GM23338 (cell line): Measurements from ENCODE around the gene MBD1. TPM values are rescaled to one million over a fixed set of nuclear protein-coding genes. Genes with fewer than 3 reads are reported as not detected.

ENCODE experiments used
- ATAC-seq: fragments of 200-7000 bp; cut with Tn5 transposase; 3 replicates; pipeline ENCODE4 v1.9.1; 2020
- DNase-seq: peaks from one replicate; pipeline ENCODE4 v3.0.0-alpha.2; 2015; ENCODE audit warnings: low spot score
- H2AFZ ChIP-seq: fragments of 200-600 bp; sonication (generic); 2 replicates; pipeline ENCODE4 v1.8.0; 2016; ENCODE audit warnings: antibody characterized with exemption, mild to moderate bottlenecking, moderate library complexity
- H3F3A ChIP-seq: fragments of 200-600 bp; sonication (generic); replicated peaks from 2 replicates; pipeline ENCODE4 v1.8.0; 2017; ENCODE audit warnings: antibody characterized with exemption, mixed run types, low read depth
- H3K27ac ChIP-seq: fragments of 200-600 bp; sonication (generic); 2 replicates; pipeline ENCODE4 v1.6.1; 2016; ENCODE audit warnings: low read depth
- H3K27me3 ChIP-seq: fragments of 200-600 bp; sonication (generic); 2 replicates; pipeline ENCODE4 v1.8.0; 2016; ENCODE audit warnings: mild to moderate bottlenecking, mixed run types, moderate library complexity; ENCODE audit not compliant: insufficient read depth
- H3K36me3 ChIP-seq: fragments of 200-600 bp; sonication (generic); 2 replicates; pipeline ENCODE4 v1.8.0; 2016; ENCODE audit warnings: mild to moderate bottlenecking; ENCODE audit not compliant: insufficient read depth
- H3K4me1 ChIP-seq: fragments of 200-600 bp; sonication (generic); 2 replicates; pipeline ENCODE4 v1.8.0; 2016; ENCODE audit warnings: mild to moderate bottlenecking, moderate library complexity; ENCODE audit not compliant: insufficient read depth
- H3K4me2 ChIP-seq: fragments of 200-600 bp; sonication (generic); 2 replicates; pipeline ENCODE4 v1.7.1; 2017; ENCODE audit warnings: mixed run types
- H3K4me3 ChIP-seq: fragments of 200-600 bp; sonication (generic); 2 replicates; pipeline ENCODE4 v1.6.1; 2016; ENCODE audit warnings: mixed run types
- H3K79me2 ChIP-seq: fragments of 200-600 bp; sonication (generic); replicated peaks from 2 replicates; pipeline ENCODE4 v1.8.0; 2017; ENCODE audit warnings: mild to moderate bottlenecking; ENCODE audit not compliant: insufficient read depth
- H3K9me2 ChIP-seq: fragments of 200-600 bp; sonication (generic); 2 replicates; pipeline ENCODE4 v1.8.0; 2017; ENCODE audit not compliant: insufficient read depth
- H4K20me1 ChIP-seq: fragments of 200-600 bp; sonication (generic); replicated peaks from 2 replicates; pipeline ENCODE4 v1.8.0; 2017; ENCODE audit warnings: mild to moderate bottlenecking; ENCODE audit not compliant: insufficient read depth
- H3K27ac Mint-ChIP-seq: 2 replicates; pipeline ENCODE4 v1.8.0; 2020; ENCODE audit warnings: inconsistent platforms, mild to moderate bottlenecking, moderate library complexity, mixed read lengths
- H3K27me3 Mint-ChIP-seq: 3 replicates; pipeline ENCODE4 v1.8.0; 2022; ENCODE audit warnings: low read depth, mild to moderate bottlenecking, moderate library complexity, mixed read lengths, inconsistent platforms; ENCODE audit not compliant: insufficient read depth, poor library complexity
- H3K36me3 Mint-ChIP-seq: 3 replicates; pipeline ENCODE4 v1.8.0; 2021; ENCODE audit warnings: low read depth, mild to moderate bottlenecking, inconsistent platforms, moderate library complexity, mixed read lengths
- H3K4me1 Mint-ChIP-seq: 3 replicates; pipeline ENCODE4 v1.8.0; 2020; ENCODE audit warnings: mild to moderate bottlenecking, inconsistent platforms, mixed read lengths
- H3K4me3 Mint-ChIP-seq: 3 replicates; pipeline ENCODE4 v1.8.0; 2021; ENCODE audit warnings: moderate library complexity, mild to moderate bottlenecking, inconsistent platforms, mixed read lengths
- H3K9me3 Mint-ChIP-seq: 3 replicates; pipeline ENCODE4 v1.8.0; 2020; ENCODE audit warnings: moderate library complexity, mild to moderate bottlenecking, inconsistent platforms, mixed read lengths
- CREB1 ChIP-seq: fragments of 250-450 bp; sonication (Bioruptor Pico); IDR thresholded peaks from 2 replicates; pipeline ENCODE4 v1.5.0; 2020; ENCODE audit warnings: low read depth, mild to moderate bottlenecking, moderate library complexity
- CTCF ChIP-seq, 2 experiments: fragments of 200-600 bp in 1 of 2; sonication (generic) in 1 of 2; conservative IDR thresholded peaks; 2 replicates each; pipeline versions ENCODE4 v1.5.1 to v1.6.1; 2016 to 2017; ENCODE audit warnings: antibody characterized with exemption in 2 of 2, low read depth in 2 of 2, mild to moderate bottlenecking in 2 of 2, moderate library complexity in 1 of 2
- EZH2phosphoT487 ChIP-seq: fragments of 200-600 bp; sonication (generic); IDR thresholded peaks from one replicate; pipeline ENCODE4 v1.8.1; 2018; ENCODE audit warnings: antibody characterized with exemption; ENCODE audit not compliant: unreplicated experiment
- JUNB ChIP-seq: IDR thresholded peaks from one replicate; pipeline ENCODE4 v1.6.1; 2016; ENCODE audit warnings: antibody characterized with exemption; ENCODE audit not compliant: unreplicated experiment
- POLR2AphosphoS5 ChIP-seq: IDR thresholded peaks from 2 replicates; pipeline ENCODE4 v1.6.1; 2016; ENCODE audit warnings: antibody characterized with exemption, low read depth
- STAT1 ChIP-seq: IDR thresholded peaks from one replicate; pipeline ENCODE4 v1.6.1; 2016; ENCODE audit warnings: antibody characterized with exemption; ENCODE audit not compliant: unreplicated experiment
- ZNF114 ChIP-seq: fragments of 250-450 bp; sonication (Bioruptor Pico); IDR thresholded peaks from 2 replicates; pipeline ENCODE4 v1.5.0; 2020; ENCODE audit warnings: mild to moderate bottlenecking, moderate library complexity
- ZNF331 ChIP-seq: fragments of 250-450 bp; sonication (Bioruptor Pico); IDR thresholded peaks from 2 replicates; pipeline ENCODE4 v1.5.0; 2020; ENCODE audit warnings: low read depth, mild to moderate bottlenecking, moderate library complexity
- ZNF462 ChIP-seq: fragments of 250-450 bp; sonication (Bioruptor Pico); IDR thresholded peaks from 2 replicates; pipeline ENCODE4 v1.5.0; 2020; ENCODE audit warnings: mild to moderate bottlenecking, moderate library complexity
- polyA plus RNA-seq: library from polyadenylated mRNA; unstranded; fragments of >200 nt; fragmentation: Nextera tagmentation; extraction: Ambion mirVana; gene quantifications from 2 replicates; pipeline ENCODE4 v1.2.1, GENCODE V29; 2016
- total RNA-seq: library from RNA; depleted of rRNA; stranded (reverse); fragments of >200 nt; shearing (Covaris generic); gene quantifications from 2 replicates; pipeline ENCODE4 v1.2.3, GENCODE V29; 2014

MBD1 gene
- total and polyA plus RNA-seq, 2 experiments from 2014 or later: 17.0 to 43.5 TPM

- Mint-ChIP-seq H3K9me3 (no peaks in the 10 kb centered on the region), H3K4me1 (no peaks in the 10 kb centered on the region), H3K27ac (no peak overlapping the region), H3K36me3 (no peaks in the 10 kb centered on the region), H3K27me3 (no peaks in the 10 kb centered on the region), H3K4me3 (no peak overlapping the region)
- Histone ChIP-seq H3K36me3 (no peaks in the 10 kb centered on the region), H3K9me2 (no peaks in the 10 kb centered on the region), H3F3A (no peaks in the 10 kb centered on the region), H3K79me2 (no peaks in the 10 kb centered on the region), H3K27me3 (peaks cover 4% of the 10 kb centered on the region; the same call in 1 of the 2 replicates), H2AFZ (no peak overlapping the region), H3K27ac (no peak overlapping the region), H4K20me1 (no peaks in the 10 kb centered on the region), H3K4me2 (no peak overlapping the region), H3K4me3 (no peak overlapping the region), H3K4me1 (no peaks in the 10 kb centered on the region)
- no peak for TF ChIP-seq EZH2phosphoT487
- TF ChIP-seq ZNF462 (CRISPR knock-in tag): no peak
- TF ChIP-seq ZNF331 (CRISPR knock-in tag): no peak
- ATAC-seq: no peak
- DNase-seq: no peak
These were observed 32.6 kb upstream of the MBD1 start for GRCh38 chr18:50313873-50314460.

GRCh38 chr18:50313031-50313607 lies 31.8 kb upstream of the MBD1 start:
- H3K9me2 ChIP-seq: no peaks in the 10 kb centered on the region
- no peaks in the 10 kb centered on the region for H4K20me1 ChIP-seq
- DNase-seq (no peak), ATAC-seq (no peak)
- H3K36me3 ChIP-seq: no peaks in the 10 kb centered on the region
- H3K4me1 Mint-ChIP-seq: no peaks in the 10 kb centered on the region
- no peaks in the 10 kb centered on the region; the same call in 2 of the 3 replicates for H3K9me3 Mint-ChIP-seq
- H3K27ac ChIP-seq: no peak overlapping the region
- no peaks in the 10 kb centered on the region for H3K36me3 Mint-ChIP-seq
- no peak overlapping the region for H3K4me3 Mint-ChIP-seq
- no peaks in the 10 kb centered on the region for H3K79me2 ChIP-seq
- peaks cover 13% of the 10 kb centered on the region for H3K27me3 ChIP-seq
- H3K4me3 ChIP-seq: no peak overlapping the region
- H3K27ac Mint-ChIP-seq: no peak overlapping the region
- H3K4me1 ChIP-seq: no peaks in the 10 kb centered on the region
- no peak overlapping the region for H3K4me2 ChIP-seq
- H3F3A ChIP-seq: no peaks in the 10 kb centered on the region
- H3K27me3 Mint-ChIP-seq: peaks cover 4% of the 10 kb centered on the region
- H2AFZ ChIP-seq: no peak overlapping the region
- TF ChIP-seq JUNB (no peak), ZNF331 (CRISPR knock-in tag) (no peak), STAT1 (no peak), ZNF114 (CRISPR knock-in tag) (no peak), EZH2phosphoT487 (no peak), POLR2AphosphoS5 (no peak), CTCF (conservative IDR thresholded peaks at IDR 0.05; ENCODE audit: low read depth in 2 of 2) (no peak), CREB1 (no peak)
